ENCODE measurements around the gene GBGT1. TPM values are rescaled to one million over a fixed set of nuclear protein-coding genes. Genes with fewer than 3 reads are reported as not detected.

Gene GBGT1
- total RNA-seq, 4 donors from 2014 or later = 10.6 to 32.3 (median 20.5) TPM

DNA sequence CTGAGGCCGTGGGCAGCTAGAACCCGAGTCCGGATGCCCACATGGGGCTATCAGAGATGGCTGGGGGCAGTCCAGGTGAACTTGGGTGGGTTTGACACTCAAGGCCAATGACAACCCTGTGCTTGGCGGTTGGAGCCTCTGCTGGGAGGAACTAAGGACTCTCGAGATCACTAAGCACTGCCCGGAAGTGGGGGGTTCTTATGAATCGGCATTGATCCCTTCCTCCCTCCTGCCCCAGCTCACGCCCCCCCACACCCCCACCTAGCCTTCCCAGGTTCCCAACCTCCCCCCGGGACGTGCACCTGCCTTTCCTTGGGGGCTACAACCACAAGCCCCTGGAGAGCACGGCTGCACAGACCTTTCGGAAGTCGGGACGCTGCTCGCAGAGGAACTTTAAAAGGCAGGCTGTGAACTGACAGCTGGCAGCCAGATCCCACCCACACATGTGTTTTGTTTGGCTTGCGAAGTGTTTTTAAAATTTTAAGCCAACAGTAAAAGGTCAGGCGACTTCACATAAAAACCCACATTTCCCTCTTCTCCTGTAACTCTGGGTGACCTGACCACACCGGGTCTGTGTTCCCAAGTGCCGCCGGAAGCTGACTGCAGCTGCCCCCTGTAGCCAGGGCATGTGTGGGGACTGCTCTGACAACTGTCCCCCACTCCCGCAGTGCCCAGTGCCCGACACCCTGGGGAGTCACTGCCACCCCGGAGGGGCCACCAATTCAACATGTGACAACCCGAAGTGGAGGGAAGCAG lies 37.6 kb downstream of the GBGT1 start:
- TF ChIP-seq, protein P1, sequence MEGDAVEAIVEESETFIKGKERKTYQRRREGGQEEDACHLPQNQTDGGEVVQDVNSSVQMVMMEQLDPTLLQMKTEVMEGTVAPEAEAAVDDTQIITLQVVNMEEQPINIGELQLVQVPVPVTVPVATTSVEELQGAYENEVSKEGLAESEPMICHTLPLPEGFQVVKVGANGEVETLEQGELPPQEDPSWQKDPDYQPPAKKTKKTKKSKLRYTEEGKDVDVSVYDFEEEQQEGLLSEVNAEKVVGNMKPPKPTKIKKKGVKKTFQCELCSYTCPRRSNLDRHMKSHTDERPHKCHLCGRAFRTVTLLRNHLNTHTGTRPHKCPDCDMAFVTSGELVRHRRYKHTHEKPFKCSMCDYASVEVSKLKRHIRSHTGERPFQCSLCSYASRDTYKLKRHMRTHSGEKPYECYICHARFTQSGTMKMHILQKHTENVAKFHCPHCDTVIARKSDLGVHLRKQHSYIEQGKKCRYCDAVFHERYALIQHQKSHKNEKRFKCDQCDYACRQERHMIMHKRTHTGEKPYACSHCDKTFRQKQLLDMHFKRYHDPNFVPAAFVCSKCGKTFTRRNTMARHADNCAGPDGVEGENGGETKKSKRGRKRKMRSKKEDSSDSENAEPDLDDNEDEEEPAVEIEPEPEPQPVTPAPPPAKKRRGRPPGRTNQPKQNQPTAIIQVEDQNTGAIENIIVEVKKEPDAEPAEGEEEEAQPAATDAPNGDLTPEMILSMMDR (IDR thresholded peaks at IDR 0.05; ENCODE audit: low read depth) = no peak

DNA sequence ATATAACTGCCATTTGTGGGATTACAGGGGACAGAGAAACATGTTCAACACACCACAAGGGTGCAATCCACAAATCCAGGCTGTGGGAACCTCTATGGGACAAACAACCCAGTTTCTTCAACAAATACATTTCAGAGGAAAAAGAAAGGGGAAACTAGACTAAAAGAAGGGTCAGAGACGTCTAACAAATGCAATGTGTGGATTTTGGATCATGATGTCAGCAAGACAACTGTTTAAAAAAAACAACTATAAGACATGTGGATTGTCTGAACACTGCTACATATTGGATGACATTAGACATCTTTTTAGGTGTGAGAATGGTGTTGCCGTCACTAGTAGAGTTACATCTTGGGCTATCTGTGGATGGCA lies 38.8 kb downstream of the GBGT1 start:
- TF ChIP-seq, protein P1 (IDR thresholded peaks at IDR 0.05; ENCODE audit: low read depth) = no peak

DNA sequence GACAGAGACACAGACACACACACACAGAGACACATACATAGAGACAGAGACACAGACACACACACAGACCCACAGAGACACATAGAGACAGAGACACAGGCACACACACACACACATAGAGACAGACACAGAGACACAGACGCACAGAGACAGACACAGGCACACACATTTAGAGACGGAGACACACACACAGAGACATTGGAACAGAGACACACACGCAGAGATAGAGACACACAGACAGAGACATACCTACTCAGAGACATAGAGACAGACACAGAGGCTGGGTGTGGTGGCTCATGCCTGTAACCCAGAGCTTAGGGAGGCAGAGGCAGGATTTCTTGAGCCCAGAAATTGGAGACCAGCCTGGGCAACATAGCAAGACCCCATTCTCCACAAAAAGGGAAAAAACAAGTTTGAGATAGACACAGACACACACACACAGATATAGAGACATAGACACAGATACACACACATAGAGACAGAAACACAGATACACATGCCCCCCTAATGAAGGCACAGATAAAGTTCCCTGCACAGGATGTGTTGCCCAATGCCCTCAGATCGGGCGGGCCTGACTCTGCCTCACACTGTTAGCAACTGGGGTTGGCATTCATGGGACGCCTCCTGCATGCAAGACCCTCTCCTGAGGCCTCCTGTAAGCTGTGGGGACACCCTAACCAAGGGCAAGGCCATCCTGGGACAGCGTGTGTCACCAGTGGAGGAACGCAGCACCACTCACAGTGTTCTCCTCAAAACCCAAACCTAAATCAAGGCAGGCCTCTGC lies 39.4 kb downstream of the GBGT1 start:
- TF ChIP-seq, protein P1 (IDR thresholded peaks at IDR 0.05; ENCODE audit: low read depth) = no peak

DNA sequence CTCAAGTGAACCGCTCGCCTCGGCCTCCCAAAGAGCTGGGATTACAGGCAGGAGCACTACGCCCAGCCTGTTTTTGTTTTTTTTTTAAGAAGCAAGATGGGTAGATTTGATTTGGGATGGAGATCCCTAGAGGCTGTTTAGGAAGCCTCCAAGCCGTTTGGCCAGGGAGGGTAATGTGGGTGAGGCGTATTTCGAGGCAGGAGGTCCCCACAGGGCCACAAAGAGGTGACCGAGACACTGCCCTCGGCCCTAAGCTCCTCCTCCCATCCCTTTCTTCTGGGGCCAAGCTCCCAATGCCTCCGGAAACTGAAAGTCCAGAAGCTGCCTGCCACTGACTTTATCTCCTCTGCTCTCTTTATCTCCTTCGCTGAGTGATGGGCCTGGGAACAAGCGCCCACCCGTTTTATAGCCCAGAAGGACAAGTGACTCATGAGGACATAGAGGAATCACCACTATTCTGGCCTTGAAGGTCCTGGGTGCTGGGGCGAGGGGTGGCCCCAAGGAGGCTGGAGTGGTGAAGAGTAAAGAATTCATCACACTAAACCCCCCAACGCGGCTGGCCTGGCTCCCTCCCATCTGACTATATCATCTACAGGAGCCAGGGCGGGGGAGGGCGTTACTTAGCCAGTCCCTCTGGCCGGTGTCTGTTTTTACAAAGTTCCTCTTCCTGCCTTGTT lies 40.6 kb downstream of the GBGT1 start:
- TF ChIP-seq, protein P1 (IDR thresholded peaks at IDR 0.05; ENCODE audit: low read depth) = no peak

DNA sequence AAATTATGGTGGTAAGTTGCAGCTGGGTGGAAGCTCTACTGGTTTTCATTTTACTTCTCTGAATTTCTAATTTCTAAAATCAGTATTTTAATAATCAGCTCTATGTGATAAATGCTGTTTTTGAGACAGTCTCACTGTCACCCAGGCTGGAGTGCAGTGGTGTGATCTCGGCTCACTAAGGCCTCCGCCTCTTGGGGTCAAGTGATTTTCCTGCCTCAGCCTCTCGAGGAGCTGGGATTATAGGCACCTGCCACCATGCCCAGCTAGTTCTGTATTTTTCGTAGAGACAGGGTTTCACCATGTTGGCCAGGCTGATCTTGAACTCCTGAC lies 41.1 kb downstream of the GBGT1 start:
- TF ChIP-seq, protein P1 (IDR thresholded peaks at IDR 0.05; ENCODE audit: low read depth) = no peak

DNA sequence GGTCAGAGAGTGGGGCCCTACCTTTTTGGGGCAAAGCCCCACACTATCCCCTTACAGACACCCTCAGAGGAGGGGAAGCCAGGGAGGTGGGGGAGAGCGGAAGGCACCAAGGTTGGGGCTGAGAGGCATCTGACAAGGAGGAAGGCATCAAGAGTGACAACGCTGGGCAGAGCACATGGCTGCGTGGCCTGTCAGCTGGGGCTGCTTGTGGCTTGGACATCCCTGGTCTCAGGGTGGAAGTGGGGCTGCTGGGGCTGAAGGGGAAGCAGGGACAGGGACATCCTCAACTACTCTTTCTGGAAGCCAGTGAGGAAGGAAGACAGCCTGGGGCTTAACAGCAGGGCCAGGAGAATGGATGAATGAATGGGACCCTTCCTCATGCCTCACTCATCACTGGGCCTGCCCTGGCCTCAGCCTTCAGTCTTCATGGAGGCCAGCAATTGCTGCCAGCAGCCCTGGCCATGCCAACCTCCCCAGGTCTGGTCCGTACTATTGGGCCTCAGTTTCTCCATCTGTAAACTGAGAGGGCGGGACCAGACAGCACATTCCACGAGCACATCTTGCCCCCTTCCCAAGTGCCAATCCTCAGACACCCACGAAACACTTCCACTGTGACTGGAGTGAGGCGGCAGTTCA lies 41.7 kb downstream of the GBGT1 start:
- TF ChIP-seq, protein P1 (IDR thresholded peaks at IDR 0.05; ENCODE audit: low read depth) = no peak
